GM12875 (cell line): ENCODE data around the gene CHRNE.

Experiments
- H3K4me3 ChIP-seq: one replicate; pipeline ENCODE4 v1.5.1; 2011; ENCODE audit warnings: low read depth, low read length, control low read depth
- CTCF ChIP-seq: IDR thresholded peaks from 2 replicates; pipeline ENCODE4 v1.5.1; 2011; ENCODE audit warnings: low read depth, mild to moderate bottlenecking, control low read depth, inconsistent platforms, low read length, moderate library complexity, borderline replicate concordance; ENCODE audit not compliant: insufficient read depth

Gene CHRNE

GRCh38 chr17:4856937-4857314 lies 46.0 kb downstream of the CHRNE start:
- no peak for TF ChIP-seq CTCF
- H3K4me3 ChIP-seq: no peak overlapping the region

- TF ChIP-seq CTCF: no peak
- no peak overlapping the region for H3K4me3 ChIP-seq
Measured at GRCh38 chr17:4856271-4856936, 46.5 kb downstream of the CHRNE start.

- no peak for TF ChIP-seq CTCF
- H3K4me3 ChIP-seq: no peak overlapping the region
Measured at GRCh38 chr17:4854111-4854681, 48.7 kb downstream of the CHRNE start.

- TF ChIP-seq CTCF: no peak
- H3K4me3 ChIP-seq: no peak overlapping the region
Measured at GRCh38 chr17:4853208-4853671, 49.7 kb downstream of the CHRNE start.

- H3K4me3 ChIP-seq: no peak overlapping the region
Measured at GRCh38 chr17:4852567-4853207, 50.2 kb downstream of the CHRNE start.

GRCh38 chr17:4851084-4851483 lies 51.8 kb downstream of the CHRNE start:
- TF ChIP-seq CTCF: no peak

More at GRCh38 chr17:4852567-4853207, 50.2 kb downstream of the CHRNE start:
- TF ChIP-seq CTCF: no peak

GRCh38 chr17:4850246-4850645 lies 52.7 kb downstream of the CHRNE start:
- no peak overlapping the region for H3K4me3 ChIP-seq
- no peak for TF ChIP-seq CTCF

More at GRCh38 chr17:4851084-4851483, 51.8 kb downstream of the CHRNE start:
- H3K4me3 ChIP-seq: no peak overlapping the region
